IPS-18c (cell line): Measurements from ENCODE around the gene CCDC40.

Experiments used
- H3K4me3 ChIP-seq: 2 replicates; pipeline ENCODE4 v1.7.0; 2013; ENCODE audit warnings: low read depth, mild to moderate bottlenecking, low read length, moderate library complexity; ENCODE audit not compliant: insufficient read depth
- H3K9me3 ChIP-seq: one replicate; pipeline ENCODE4 v1.6.1; 2013; ENCODE audit warnings: mild to moderate bottlenecking, low read length, moderate library complexity; ENCODE audit not compliant: control insufficient read depth, insufficient read depth

Gene CCDC40

DNA sequence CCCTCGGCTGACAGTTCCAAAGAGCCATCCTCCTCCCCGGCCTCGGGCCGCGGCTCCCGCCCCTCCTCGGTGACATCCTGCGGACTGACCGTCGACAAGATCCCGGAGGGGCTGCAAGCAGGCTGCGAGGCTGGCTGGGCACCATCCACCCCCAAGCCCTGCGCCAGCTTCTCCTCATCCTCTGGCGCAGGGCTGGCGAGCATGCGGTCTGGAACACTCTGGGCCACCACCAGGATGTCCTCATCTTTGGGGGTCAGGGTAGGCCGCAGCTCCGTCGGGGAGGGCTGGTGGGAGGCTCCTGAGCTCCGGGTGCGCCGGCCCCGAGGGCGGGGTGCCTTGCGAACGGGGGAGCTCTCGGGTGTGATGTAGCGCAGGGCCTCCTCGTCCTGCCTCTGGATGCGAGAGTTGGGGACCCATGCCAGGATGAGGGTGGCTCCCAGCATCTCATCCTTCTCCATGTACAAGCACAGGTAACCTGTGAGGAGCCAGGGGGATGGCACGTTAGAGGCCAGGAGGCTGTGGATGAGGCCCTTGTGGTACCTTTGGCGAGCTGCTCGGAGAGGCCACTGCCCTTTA is 26.1 kb upstream of the CCDC40 start:
- H3K9me3 ChIP-seq = peaks cover 5% of the 10 kb centered on the region
- no peak overlapping the region for H3K4me3 ChIP-seq

DNA sequence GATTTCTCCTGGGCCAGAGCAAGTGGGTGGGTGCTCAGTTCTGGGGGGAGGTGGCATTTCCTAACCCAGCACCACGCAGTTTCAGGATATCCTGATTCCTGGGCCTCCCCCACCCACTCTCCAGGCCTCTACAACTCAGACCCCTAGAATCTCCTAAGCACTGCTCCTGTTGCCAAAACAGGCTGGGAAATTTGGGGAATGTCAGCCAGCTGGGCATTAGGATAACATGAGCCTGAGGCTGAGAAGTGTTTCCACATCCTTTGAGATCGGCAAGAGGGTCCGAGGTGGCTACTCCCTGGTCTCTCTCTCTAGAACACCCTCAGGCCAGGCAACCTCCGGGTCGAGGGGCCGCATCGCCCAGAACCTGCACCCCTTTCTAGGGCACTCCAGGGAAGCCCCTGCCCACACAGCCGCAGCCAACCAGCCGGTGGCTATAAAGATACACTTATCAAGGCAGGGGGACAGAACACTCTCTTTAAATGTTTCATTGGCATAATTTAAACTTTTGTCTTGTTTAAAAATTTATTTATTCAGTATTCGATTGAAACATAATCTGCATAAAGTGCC is 24.4 kb upstream of the CCDC40 start:
- H3K4me3 ChIP-seq = no peak overlapping the region
- peaks cover 5% of the 10 kb centered on the region for H3K9me3 ChIP-seq

DNA sequence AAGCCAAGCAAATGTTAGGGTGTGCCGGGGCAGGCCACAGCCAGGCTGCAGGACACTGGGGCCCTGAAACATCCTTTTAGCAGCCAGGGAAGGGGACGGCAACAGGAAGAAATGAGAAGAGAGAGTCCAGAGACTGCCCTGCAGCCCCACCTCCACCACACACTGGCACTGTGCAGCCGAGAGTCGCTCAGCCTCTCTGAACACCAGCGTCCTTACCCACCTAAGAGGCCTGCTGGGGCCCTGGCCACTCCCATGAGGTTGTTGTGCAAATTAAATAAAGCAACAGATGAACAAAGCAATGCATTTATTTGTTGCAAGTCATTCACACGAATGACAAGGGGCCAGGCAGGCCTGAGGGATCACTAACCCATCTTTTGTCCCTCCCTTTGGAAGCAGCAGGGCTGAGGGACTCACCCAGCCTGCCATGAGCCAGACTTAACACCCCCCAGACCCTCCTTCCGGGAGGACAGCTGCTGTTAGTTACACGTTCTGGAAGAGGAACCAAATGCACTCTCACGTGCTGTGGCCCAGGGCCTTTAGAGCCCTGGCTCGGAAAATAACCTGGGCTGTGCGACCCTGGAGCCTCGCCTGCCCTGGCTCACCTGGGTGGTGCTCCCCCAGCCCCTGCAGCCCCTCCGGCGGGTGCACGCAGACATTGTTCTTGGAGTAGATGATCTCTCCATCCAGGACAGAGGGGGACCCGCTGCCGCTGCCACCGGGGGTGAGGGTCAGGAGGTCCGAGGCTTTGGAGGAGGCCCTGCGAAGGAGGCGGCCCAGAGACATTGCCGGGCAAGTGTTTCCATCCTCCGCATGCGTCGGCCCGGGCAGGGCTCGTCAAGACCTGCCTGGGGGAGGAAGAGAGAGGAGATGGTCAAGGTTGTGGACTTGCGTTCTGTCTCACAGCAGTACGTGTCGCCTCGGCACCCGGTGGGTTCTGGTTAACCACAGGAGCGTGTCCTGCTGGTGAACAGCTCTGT is 23.4 kb upstream of the CCDC40 start:
- Histone ChIP-seq H3K9me3 (peaks cover 5% of the 10 kb centered on the region), H3K4me3 (no peak overlapping the region)

DNA sequence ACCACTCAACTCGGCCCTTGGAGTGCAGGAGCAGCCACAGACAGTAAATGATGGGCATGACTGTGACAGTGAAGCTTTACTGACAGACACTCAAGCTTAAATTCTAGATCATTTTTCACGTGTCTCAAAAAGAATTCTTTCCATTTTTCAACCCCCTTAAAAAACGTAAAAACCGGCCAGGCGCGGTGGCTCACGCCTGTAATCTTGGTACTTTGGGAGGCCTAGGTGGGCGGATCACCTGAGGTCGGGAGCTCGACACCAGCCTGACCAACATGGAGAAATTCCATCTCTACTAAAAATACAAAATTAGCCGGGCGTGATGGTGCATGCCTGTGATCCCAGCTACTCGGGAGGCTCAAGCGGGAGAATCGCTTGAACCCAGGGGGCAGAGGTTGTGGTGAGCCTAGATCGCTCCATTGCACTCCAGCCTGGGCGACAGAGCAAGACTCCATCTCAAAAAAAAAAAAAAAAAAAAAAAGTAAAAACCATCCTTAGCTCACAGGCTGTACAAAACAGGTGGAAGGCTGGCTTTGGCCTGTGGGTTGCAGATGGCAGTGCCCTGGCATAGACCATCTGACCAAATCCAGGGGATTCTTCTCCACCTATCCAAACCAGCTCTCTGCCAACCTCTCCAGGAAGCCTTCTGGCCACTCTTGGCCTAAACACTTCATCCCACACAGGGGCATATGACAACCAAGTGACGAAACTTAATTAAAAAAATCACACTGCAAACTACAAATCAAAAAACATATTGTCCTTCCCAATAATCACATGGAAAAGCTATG is 19.0 kb upstream of the CCDC40 start:
- Histone ChIP-seq H3K9me3 (peaks cover 5% of the 10 kb centered on the region), H3K4me3 (no peak overlapping the region)

DNA sequence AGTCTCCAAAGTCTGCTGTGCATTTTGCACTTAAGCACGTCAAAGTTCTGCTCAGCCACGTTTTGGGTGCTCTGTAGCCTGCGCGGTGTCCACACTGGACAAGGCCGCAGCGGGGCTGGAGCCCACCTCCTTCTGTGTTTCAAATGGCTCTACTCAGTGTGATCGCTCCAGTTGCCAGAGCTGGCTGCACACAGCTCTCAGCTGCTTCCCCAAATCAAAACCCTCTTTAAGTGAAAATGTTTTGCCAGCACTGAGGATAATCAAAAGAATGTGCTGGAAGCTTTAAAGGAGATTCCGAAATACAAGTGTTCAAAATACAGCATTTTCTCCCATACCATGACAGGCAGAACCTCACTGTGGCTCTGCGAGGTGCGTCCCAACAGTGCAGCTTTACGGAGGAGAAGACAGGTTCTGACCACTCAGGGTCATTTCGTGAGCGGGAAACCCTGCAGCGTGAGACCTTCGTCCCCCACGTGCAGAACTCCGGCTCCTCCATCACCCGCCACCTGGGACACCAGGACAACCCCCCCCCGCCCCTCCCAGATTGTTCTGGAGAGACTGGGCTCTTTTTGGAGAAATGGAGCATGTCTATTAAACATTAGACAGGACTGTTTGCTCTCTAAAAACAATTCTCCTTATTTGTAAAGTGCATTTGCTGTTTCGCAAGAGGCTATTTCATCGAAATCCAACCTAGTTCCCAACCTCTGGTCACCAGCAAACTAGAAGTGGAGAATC is 17.4 kb upstream of the CCDC40 start:
- peaks cover 5% of the 10 kb centered on the region for H3K9me3 ChIP-seq
- H3K4me3 ChIP-seq = no peak overlapping the region

DNA sequence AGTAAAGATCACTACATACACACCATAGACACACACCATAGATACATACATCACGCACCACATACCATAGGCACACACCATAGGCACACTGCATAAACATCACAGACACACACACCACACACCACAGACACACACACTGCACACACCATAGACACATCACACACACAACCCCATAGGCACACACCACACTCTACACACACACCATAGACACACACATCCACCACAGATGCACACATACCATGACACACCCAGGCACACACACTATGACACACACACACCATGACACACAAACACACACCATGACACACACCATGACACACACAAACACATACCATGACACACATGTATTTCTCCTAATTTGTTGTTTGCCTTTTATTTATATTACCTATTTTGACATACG is 14.8 kb upstream of the CCDC40 start:
- no peak overlapping the region for H3K4me3 ChIP-seq
- no peaks in the 10 kb centered on the region for H3K9me3 ChIP-seq

DNA sequence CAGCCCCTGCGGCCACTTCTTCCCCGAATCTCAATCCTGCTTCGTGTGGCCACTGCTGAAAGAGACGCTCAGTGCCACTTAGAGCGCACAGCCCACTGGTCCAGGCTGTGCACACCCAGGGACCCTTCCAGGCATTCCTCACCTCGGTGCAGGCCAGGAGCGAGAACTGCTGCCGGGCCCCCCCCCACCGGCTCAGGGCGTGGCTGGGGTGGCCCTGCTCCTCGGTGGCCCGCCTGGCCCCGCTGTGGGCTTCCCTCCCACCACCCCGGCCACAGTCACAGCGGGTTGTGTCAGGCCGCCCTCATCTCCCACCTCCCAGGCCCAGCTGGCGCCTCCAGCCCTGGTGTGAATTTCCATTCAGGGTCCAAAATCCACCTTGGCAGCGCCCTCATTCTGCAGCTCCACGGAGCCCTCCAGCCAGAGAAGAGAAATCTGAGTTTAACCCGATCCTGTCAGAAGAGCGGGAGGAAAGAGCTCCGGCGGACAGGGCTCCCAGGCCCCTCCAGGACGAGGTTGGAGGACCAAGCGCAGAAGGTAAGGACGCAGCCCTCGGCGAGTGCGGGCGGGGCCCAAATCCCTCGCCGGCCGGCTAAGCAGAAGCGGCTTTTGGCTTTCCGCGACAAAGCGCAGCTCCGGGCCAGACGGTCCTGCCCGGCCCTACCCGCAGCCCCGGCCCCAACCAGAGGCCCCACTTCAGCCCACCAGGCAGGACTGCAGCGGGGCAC is 12.8 kb upstream of the CCDC40 start:
- no peak overlapping the region for H3K4me3 ChIP-seq

DNA sequence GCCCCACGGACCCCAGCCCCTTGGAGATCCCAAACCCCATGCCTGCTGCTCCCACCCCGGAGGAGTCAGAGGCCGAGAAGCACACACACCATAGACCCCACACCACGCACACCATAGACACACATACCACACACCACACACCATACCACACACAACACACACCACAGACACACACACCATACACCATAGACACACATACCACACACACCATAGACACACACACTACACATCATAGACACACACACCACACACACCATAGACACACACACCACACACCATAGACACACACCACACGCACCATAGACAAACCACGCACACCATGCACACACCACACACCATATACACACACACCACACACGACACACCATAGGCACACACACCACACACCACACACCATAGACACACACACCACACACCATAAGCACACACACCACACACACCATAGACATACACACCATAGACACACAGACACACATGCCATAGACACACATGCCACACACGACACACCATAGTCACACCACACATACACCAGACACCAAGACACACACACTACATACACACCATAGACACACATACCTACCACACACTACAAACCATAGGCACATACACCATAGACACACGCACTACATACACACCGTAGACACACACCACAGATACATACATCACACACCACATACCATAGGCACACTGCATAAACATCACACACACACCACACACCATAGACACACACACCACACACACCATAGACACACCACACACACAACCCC is 12.1 kb upstream of the CCDC40 start:
- no peaks in the 10 kb centered on the region for H3K9me3 ChIP-seq

More for the DNA sequence above, 12.8 kb upstream of the CCDC40 start:
- no peaks in the 10 kb centered on the region for H3K9me3 ChIP-seq

DNA sequence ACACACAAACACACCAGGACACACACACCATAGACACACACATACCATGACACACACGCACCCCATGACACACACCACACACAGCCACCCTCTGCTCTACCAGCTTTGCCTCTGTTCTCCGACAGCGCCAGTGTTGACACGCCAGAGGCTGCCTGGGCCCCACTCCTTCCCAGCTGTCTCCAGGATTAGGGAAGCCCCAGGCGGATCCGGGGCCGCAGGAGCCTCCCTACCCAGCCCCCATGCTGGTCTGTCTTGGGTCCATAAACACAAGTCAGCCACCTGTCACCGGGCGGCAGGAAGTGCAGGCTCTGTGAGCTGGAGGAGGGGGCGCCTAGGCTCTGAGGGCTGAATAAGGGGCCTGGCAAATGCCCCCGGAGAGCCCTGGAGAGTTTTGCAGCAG is 11.3 kb upstream of the CCDC40 start:
- Histone ChIP-seq H3K4me3 (no peak overlapping the region), H3K9me3 (no peaks in the 10 kb centered on the region)

More for the DNA sequence above, 12.1 kb upstream of the CCDC40 start:
- no peak overlapping the region for H3K4me3 ChIP-seq

DNA sequence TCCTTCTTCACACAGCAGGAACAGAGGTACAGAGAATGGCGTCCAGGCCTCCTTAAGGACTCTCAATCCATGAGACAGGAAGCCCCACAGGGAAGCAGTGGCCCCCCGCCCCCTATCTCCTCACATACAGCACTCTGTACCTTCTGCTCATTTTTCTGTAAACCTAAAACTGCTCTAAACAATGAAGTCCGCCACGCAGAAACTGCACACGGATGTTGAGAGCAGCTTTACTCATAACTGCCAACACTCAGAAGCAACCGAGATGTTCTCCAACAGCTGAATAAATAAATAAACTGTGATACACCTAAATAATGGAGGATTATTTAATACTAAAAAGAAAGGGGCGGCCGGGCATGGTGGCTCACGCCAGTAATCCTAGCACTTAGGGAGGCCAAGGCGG is 10.6 kb upstream of the CCDC40 start:
- Histone ChIP-seq H3K4me3 (no peak overlapping the region), H3K9me3 (no peaks in the 10 kb centered on the region)

DNA sequence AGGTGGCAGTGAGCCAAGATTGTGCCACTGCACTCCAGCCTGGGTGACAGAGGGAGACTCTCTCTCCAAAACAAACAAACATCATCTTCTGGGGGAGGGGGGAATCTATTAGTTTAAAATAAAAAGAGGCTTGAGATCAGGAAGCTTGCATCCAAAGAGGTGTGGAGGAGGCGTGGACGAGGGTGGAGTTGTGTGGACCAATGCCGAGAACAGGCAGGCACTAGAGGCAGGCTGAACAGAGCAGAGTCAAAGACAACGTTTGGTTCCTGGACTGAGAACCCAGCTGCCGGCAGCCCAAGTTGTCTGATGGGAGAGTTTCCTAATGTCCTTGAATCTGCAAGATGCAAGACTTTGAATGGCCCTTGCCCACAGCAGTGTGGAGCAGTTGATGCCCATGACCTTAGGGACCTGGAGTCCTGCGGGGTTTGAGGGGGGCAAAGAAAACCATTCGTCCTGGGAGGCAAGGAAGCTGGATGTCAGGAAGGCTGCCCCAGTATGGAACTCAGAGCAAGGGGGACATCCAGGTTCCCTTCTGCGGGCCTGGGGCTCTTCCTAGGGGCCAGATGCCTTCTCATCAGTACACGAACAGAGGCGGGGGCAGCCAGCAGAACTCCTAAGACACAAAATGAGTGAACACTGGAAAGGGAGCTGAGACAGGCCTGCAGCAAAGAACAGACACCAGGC is 9.9 kb upstream of the CCDC40 start:
- no peaks in the 10 kb centered on the region for H3K9me3 ChIP-seq

DNA sequence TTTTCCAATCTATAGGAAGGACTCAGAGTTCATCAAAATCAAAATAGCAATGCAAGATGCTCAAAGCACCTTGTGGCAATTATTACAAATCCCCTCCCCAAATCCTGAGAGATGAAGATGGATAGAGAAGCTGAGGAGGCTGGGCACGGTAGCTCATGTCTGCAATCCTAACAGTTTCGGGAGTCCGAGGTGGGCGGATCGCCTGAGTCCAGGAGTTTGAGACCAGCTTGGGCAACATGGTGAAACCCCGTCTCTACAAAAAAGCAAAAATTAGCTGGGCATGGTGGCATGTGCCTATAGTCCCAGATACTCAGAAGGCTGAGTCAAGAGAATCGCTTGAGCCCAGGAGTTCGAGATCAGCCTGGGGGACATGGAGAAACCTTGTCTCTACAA is 9.4 kb upstream of the CCDC40 start:
- no peaks in the 10 kb centered on the region for H3K9me3 ChIP-seq
- no peak overlapping the region for H3K4me3 ChIP-seq

More for the DNA sequence above, 9.9 kb upstream of the CCDC40 start:
- H3K4me3 ChIP-seq = no peak overlapping the region

DNA sequence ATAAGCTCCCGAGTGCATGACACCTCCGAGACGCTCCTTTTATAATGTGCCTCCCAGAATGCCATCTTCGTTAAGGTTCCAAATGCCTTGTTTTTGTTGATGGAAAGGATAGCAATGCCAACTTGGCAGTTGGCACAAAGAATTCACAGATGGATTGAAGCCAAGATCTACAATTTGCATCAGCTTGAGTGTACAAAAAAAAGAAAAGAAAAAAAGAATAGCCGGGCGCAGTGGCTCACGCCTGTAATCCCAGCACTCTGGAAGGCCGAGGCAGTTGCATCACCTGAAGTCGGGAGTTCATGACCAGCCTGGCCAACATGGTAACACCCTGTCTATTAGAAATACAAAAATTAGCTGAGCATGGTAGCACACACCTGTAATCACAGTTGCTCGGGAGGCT is 8.4 kb upstream of the CCDC40 start:
- Histone ChIP-seq H3K9me3 (no peaks in the 10 kb centered on the region), H3K4me3 (no peak overlapping the region)

DNA sequence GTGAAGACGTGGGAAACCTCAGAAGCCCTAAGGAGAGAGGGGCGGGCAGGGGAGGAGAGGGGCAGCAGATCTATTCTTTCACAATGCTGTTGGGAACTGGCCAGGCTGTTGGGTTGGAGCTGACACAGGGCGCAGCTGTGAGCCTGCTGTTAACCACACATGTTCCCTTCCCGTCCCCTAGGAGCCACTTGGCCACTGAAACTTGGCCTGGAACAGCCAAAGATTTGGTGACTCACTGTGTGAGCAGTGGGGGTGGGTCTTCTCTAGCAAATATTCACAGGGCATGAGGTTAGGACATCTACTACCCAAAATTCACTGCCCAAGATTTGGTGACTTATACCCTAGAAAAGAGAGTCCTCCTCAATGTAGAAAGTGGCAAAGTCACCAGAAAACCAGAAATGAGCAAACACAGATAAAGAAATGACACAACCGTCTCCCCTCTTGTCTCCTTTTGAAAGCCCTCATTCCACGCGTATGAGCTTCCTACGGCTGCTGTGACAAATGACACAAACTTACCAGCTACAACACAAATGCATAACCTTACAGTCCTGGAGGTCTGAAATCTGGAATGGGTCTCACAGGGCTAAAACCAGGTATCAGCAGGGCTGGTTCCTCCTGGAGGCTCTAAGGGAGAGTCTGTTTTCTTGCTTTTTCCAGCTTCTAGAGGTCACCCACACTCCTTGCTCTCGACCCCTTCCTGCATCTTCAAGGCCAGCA is 7.0 kb upstream of the CCDC40 start:
- no peaks in the 10 kb centered on the region for H3K9me3 ChIP-seq
- no peak overlapping the region for H3K4me3 ChIP-seq
